NK-92 (cell line): Measurements from ENCODE around the gene PXN.
"Not testable (repeated sequence)": the region's sequence is repeated elsewhere in the genome, so short reads cannot be mapped to it uniquely, and the experiment has no call there.

Experiments
- DNase-seq: peaks from one replicate; lab custom pipeline; 2025; ENCODE audit not compliant: unreplicated experiment; lab: John Stamatoyannopoulos, UW

The PXN gene

DNA sequence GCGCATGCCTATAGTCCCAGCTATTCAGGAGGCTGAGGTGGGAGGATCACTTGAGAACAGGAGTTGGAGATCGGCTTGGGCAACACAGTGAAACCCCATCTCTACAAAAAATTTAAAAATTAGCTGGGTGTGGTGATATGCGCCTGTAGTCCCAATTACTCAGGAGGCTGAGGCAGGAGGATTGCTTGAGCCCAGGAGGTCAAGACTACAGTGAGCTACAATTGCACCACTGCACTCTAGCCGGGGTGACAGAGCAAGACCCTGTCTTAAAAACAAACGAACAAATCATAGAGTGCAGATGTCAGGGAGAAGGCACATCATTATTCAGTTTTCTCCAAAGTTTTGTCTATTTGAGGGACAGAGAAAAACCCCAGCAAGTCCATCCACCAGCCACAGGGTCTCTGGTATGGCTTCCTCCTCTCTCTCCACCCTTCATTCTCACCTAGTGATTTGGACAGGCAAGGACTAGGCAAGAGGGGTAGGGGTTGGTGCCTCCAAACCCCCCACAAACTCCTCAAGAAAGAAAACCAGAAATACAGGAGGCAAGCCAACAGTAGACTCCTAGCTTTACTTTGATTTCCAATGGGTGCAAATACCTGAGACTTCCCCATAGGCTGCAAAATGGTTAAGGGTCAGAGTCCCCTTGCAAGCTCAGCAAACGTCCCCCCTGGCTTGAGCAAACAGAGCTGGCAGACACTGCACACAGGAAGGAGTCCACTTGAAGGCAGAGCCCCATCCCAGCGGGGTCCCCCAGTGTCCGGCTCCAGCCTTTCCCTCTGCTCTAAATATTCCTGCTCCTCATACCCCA is 38.1 kb downstream of the PXN start:
- no peak for DNase-seq

DNA sequence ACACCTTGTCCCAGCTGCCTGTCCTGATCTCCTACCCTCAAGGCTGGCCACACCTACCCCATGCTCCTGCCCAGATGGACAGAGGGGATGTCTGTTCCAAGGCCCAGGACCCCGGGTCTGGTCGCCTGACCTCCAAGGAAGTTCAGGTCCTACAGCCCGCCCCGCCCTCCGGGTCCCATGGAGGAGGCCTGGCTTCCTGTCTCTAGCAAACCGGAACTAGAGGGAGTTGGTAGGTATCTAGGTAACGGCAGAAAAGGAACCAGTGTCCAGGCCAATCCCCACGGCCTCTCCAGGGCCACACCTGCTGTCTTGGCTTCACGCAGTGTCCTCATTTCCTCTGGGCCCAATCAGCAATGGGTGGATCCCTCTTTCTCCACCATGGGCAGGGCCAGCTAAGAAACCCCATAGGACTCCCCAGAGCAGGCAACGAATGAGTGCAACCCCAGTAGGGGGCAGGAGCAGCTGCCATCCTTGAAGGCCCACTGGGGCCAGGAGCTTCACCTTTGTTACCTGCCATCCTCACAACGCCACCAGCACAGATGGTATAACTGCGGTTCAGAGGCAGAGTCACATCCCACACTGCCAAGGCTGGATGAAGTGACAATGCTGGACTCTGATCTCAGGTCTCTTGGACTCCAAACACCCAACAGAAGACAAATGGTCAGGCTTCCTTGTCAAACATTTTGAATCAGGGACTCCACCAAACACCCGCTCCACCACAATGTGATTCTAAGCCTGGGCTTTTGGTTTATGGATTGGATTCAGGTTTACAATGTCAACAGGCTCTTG is 39.5 kb downstream of the PXN start:
- no peak for DNase-seq

DNA sequence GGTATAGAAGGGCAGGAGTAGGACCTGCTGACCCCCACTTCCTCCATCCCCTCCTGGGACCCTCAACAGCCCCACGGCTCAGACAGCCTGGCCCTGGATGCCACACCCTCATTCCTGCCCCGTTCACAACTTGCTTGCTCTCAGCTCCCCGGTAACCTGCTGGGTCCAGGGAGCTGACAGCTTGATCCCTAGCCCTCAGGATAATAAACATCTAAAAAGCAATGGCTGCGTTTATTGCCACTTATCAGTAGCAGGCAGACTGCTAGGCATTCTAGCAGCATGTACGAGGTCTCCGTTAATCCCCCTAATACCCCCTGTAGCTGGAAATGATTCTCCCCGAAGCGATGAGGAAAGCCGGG is 40.4 kb downstream of the PXN start:
- DNase-seq, result no peak

DNA sequence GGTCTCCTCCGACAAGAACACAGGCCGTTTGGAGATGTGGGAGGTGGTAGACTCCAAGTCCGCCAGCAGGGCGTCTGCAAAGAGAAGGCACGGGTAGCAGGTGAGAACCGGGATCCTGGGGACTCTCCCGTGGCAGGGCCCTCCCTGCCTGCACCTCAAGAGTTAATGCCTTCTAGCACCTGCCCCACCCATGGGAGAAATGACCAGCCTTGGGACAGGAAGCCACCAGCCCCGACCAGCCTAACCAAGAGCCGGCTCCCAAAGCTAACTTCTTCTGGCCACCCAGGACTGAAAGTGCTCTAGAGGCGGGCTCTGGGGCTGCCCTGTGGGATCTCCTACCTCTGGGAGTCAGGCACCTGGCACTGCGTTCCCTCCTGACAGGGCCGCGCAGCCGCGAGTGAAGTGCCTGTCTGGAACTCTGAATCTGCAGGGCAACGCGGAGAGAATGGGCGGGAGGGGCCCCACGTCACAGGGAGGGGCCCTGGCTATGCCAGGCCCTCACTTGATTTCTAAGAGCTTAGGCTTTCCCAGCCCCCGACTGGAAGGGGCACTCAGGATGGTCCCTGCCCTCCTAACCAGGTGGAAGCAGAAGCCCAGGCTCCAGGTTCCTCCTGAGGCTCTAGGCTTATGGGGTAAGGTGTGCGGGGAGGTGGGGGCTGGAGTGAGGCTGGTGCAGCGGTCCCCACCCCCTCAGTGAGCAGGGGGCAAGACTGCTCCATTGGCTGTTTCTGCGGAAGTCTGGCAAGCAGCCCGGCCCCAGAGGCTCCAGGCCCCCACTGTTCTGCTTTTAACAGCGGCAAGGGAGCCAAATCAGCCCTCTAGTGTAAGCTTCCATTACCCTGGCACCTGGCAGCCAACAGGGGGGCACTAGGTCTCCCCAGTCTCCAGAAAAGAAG is 41.0 kb downstream of the PXN start:
- no peak for DNase-seq

DNA sequence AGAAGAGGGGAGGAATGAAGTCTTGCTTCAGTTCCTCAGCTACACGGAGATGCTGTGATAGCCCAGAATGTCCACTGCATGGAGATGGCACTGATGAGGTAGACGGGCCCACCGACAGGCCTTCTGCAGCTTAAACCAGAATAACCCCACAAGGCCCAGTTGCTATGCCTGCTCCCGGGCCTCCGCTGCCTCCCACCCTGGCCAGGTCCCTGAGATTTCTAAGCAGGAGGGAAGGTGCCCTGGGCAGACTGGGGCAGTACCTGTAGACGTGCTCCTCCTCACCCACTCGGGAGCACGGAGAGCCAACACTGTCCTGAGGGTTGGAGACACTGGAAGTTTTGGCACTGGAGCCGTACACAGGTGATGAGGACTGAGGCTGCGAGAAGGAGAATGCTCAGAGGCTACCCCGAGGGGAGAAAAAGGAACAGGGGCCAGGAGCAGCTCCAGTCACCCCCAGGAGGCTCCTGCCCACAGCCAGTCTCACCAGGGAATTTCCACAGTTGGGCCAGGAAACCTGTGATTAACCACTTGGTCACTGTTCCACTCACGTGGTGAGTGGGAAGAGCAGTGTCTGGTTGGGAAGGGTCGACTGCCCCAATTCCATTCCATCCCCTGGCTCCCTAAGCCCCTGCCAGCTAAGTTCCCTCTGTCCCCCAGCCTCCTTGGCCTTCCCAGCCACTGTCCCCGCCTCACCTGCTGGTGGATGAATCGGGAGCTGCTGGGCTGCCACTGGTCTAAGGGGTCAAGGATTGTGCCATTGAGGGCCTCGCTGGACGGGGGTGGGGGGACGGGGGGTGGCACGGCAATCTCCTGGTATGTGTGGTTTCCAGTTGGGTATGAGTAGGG is 41.8 kb downstream of the PXN start:
- DNase-seq, result no peak

DNA sequence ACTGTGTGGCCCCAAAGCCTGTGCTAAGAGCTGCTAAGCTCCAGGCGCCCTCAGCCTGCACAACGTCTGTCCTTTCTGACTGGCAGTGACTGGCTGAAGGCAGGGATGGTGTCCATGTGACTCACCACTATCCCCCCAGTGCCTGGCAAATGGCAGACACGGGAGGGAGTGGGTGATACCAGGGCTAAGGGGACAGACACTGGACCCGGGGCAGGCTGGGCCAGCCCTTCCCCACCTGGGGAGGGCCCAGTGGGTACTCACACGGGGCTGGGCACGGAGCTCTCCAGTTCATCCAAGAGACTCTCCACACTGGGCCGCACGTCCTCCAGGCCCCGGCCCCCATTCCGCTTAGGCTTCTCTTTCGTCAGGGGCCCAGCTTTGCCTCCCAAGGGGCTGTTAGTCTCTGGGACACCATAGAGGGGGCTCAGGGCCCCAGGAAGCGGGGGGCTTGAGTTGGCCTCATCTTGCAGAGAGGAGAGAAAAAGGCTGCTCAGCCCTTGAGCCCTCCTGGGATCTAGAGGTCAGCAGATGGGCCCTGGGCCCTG is 43.2 kb downstream of the PXN start:
- DNase-seq, result no peak

DNA sequence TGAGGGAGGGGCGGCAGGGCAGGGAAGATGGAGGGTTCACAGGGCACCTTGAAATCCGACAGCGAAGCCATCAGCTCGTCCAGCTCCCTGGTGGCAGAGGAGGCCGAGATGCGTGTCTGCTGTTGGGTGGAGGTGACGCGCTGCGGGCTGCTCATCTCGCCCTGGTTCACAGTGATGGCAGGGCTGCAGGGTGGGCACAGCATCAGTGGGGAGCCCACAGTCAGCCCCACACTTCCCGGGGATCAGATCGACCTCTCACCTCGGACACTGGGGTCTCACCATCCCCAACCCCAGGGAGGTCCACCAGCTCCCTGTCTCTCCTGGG is 44.0 kb downstream of the PXN start:
- no peak for DNase-seq

DNA sequence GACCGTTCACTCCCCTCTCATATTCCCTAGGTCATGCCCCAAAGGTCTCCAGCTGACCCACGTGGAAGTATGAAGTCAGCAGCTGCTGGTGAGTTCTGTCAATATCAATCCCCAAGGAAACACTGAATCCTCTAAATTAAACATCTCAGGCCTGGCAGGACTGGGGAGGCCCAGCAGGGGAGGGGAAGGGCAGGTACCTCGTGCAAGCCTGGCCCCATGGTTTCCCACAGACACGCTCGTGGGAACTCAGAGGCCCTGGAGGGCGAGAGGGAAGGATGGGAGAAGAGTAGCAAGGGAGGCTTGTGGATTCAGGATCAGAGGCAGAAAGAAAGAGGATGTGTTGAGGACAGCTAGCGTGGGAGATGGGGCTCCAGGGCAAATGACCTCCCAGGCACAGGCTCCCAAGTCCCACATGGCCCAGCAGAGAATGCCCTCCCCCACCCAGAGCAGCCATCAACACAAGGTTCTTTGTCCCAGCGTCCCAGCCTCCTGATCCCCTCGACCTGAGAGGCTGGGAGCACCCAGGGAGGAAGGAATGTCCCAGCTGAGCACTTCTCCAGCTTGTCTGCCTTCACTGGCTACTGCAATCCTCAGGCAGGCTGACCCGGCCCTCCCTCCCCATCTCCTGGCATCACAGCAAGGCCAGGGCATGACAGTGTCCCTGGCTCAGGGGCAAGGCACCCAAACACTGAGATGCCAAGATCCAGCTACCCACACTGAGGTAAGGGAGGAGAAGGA is 44.5 kb downstream of the PXN start:
- no peak for DNase-seq

DNA sequence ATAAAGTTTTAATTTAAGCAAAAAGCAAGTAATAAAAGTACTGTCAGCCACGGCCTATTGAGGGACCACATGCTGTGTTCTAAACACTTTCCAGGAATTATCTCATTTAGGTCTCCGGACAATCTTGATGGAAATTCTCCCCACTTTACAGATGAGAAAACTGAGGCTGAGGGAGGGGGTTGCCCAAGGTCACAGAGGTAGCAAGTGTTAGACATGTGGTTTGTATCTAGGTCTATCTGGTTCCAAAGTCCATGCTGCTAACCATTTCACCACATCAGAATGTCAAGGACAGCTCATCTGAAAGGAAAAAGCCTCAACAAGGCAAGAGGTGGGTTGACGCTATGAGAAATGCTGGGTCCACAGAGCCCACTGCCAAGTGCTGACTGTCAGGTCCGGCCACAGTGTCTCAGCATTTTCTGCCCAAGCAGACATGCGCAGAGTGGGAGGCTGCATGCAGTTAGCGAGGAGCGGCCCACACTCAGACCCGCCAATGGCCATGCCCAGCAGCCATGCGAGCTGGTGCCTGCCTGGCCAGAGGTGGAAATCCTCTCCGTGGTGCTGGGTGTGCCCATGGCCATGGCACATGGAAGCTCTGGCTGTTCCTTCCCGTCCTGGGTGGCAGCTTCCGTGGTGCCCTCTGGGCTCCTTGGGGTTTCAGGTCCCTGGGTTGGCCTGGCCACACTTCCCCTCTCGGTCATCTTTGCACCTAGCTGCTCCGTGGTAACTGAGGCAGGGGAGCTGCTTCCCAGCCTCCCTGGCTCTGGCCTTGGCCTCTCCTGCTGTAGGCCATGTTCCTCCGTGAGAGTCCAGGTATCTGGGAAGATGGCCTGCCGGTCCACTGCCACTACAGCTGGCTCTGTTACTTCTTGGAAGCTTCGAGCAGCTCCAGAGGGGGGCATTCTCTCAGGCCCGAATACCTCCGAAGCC is 46.6 kb downstream of the PXN start:
- no peak for DNase-seq

DNA sequence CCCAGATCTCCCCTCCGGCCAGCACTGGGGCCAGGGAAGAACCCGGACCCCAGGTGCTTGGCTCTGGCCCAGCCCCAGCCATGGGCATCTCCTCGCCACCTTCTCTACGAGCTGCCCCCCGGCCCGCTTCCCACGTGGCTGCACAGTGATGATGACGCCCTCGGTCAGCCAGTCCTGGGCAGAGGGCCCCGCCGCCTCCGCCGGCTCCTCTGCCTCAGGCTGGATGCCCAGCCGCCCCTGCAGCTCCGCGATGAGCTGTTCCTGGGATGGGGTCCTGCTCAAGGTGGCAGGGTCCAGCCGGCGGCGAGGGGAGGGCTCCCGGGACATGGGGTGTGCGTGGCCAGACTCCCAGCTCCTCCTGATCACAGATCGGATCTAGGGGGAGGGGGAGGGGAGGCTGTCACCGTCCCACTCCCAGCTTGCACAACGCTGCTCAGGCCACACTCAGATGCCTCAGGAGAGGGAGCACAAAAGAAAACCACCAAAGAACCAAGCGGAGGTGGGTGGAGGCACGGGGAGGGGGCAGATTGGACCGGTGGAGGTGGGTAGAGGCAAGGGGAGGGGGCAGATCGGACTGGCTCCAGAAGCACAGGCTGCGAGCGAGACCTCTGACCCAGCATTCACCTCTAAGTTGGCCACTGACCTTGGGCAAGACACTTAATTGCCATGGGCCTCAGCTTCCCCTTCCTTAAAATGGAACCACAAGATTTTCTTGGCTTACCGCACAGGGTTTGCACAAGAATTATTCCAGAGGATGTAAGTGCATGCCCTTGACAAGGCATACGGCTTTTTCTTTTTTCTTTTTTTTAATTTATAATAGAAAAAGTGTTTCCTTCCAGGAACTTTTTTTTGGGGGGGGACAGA is 48.6 kb downstream of the PXN start:
- DNase-seq, result no peak

DNA sequence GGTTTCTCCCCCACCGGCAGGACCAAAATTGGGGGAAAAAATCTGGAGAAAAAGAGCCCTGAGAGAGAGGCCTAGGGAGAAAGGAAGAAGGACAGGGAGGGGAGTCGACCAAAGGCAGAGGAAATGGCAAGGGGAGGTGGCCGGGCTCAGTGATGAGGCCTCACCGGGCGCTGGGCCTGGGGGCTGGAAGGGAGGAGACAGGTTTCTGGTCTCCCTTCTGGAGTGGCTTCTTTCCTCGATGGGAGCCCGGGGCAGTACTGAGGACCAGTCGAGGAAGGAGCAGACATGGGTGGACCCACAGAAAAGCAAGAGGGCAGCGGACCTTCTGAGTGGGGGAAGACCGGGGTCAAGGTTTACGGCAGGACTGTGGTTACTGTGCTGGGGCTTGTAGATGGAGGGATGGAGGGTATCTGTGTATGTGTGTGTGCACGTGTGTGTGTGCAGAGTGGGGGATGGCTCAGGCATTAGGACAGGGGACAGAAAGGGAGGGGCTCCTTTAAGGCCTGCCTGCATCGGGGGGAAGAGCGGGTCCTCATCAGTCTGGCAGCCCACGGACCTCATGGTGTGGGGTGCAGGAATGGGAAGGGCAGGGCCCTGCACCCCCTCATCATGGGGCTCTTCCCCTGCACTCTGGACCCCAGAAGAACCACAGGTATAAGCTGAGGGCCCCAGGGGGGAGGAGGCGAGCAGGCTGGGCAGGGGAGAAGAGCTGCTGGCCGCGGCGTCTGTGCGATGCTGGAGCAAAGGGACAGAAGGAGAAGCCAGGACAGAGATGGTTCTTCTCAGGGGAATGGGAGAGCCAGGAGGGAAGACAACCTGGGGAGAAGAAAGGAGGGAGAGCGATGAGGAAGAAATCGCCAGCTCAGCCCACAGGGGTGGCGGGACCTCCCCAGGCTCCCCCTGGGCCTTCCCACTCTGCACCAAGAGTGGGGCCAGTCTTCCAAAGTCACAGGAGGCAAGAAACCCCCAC is 49.5 kb downstream of the PXN start:
- no peak for DNase-seq

DNA sequence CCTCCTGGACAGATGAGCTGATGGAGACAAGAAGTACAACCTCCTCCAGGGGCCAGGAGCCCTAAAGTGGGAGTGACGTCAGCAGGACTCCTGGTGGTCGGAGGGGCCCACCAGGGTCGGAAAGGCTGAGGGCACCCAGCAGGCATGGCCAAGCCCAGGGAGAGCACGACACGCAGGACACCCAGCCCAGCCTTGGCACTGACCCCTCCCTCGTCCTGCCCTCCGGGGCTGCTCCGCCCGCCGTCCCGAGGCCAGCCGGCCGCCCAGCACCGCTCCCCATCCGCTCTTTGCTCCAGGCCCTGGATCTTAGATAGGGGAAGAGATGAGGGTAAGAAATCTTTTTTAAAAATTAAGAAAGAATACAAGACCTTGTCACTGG is 50.2 kb downstream of the PXN start:
- DNase-seq, result no peak

DNA sequence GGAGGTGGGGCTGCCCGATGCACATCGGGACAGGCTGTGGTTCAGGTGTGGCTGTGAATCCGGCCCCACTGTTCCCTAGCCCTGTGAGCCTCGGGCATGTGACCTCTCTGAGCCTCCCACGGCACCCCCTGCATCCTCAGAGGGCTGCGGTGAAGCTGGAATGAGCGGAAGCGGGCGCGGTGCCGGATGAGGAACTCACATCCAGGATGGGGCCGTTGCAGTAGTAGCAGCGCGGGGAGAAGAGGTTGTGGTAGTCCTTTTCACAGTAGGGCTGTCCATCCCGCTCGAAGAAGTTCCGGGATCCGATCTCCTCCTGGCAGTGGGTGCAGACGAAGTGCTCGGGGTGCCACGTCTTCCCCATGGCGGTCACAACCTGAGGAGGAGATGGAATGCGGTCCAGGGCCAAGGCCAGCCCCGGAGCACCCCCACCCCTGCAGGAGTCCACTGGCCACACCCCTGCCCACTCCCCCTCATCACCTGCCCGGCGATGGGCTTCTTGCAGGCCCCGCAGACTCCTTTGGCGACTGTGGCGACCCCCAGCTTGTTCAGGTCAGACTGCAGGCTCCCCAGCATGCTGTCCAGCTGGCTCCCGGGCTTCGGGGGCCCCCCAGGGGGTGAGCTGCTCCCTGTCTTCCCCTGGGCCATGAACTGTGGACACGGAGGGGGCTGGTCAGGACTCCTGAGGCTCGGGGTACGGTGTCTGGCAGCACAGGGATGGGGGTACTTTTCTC is 50.7 kb downstream of the PXN start:
- DNase-seq, result no peak

DNA sequence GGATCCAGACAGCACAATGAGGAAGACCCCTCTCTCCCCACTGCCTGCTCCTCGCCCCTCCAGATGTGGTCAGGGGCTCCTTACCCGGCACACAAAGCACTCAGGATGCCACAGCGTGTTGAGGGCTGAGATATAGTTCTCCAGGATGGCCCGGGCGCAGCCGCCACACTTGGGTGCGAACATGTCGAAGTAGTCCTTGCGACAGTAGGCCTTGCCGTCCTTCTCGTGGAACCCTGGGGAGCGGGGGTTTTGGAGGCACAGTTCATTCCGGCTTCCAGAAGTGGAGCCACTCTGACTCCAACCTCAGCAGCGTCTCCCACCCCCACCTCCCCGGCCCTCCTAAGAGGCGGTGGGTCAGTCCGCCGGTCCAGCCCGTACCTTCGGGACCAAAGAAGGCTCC is 51.8 kb downstream of the PXN start:
- no peak for DNase-seq

DNA sequence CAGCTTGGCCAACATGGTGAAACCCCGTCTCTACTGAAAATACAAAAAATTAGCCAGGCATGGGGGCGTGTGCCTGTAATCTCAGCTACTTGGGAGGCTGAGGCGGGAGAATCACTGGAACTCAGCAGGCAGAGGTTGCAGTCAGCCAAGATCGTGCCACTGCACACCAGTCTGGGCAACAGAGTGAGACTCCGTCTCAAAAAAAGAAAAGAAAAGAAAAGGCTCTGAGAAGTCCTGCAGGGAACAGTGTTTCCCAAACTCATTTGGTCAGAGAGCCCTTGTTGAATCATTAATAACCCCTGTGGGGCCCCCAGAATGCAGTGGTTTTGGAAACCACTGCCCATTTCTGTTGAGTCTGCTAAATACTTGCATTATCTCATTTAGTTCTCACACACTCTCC is 52.3 kb downstream of the PXN start:
- DNase-seq, result not testable (repeated sequence)

DNA sequence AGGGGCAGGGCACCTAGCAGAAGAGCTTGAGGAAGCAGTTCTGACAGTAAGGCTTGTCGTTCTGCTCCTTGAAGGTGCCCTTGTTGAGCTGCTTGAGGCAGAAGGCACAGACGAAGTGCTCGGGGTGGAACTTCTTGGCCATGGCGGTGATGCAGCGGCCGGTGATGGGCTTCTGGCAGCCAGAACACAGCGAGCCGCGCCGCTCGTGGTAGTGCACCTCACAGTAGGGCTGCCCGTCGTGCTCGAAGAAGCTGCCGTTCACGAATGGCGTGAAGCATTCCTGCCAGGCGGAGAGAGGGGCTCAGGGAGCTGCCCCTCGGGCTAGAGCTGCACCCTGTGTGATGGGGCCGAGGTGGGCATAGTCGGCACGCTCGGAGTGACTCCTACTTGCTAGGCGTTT is 53.2 kb downstream of the PXN start:
- DNase-seq, result no peak
